H1 (cell line): ENCODE data around the gene MIX23. TPM values are rescaled to one million over a fixed set of nuclear protein-coding genes. Genes with fewer than 3 reads are reported as not detected.

Experiments
- ASH2L ChIP-seq: fragments of 200-600, 300-600 bp; sonication (generic); IDR thresholded peaks from one replicate; pipeline ENCODE4 v1.7.1; 2017; ENCODE audit warnings: low read length
- CBX8 ChIP-seq: fragments of 300-800, 300-1000 bp; sonication (generic); IDR thresholded peaks from 2 replicates; pipeline ENCODE4 v1.7.1; 2016; ENCODE audit warnings: low read depth, low read length, borderline replicate concordance
- CHD2 ChIP-seq: IDR thresholded peaks from 2 replicates; pipeline ENCODE4 v1.6.1; 2012; ENCODE audit warnings: low read length, improper control_type of control experiment
- CREB1 ChIP-seq: IDR thresholded peaks from 2 replicates; pipeline ENCODE4 v1.6.1; 2012; ENCODE audit warnings: inconsistent platforms
- CTCF ChIP-seq, 3 experiments: IDR thresholded peaks; 1 replicate in 2 of 3; 2 replicates in 1 of 3; pipeline versions ENCODE4 v1.5.1 to v1.6.1; 2011; ENCODE audit warnings: low read length in 3 of 3, mild to moderate bottlenecking in 3 of 3, inconsistent platforms in 2 of 3, low read depth in 1 of 3, moderate library complexity in 1 of 3; ENCODE audit not compliant: insufficient read depth in 1 of 3; ENCODE audit errors: control extremely low read depth in 1 of 3
- E2F6 ChIP-seq: IDR thresholded peaks from 2 replicates; pipeline ENCODE4 v1.6.1; 2012; ENCODE audit warnings: inconsistent platforms
- EP300 ChIP-seq, 2 experiments: IDR thresholded peaks; 1 replicate in 1 of 2; 2 replicates in 1 of 2; pipeline ENCODE4 v1.6.1; 2011 to 2012; ENCODE audit warnings: low read depth in 2 of 2, low read length in 2 of 2, mild to moderate bottlenecking in 2 of 2, borderline replicate concordance in 1 of 2, inconsistent platforms in 1 of 2, moderate library complexity in 1 of 2
- EZH2 ChIP-seq: fragments of 200-600 bp; sonication (generic); IDR thresholded peaks from 2 replicates; pipeline ENCODE4 v1.7.1; 2012; ENCODE audit warnings: low read depth, mild to moderate bottlenecking, moderate library complexity, low read length, inconsistent platforms; ENCODE audit not compliant: severe bottlenecking
- PHF8 ChIP-seq: fragments of 200-600 bp; sonication (generic); conservative IDR thresholded peaks from 2 replicates; pipeline ENCODE4 v1.7.1; 2012; ENCODE audit warnings: low read depth, mild to moderate bottlenecking, inconsistent platforms, low read length, moderate library complexity
- RBBP5 ChIP-seq: IDR thresholded peaks from 2 replicates; pipeline ENCODE4 v1.7.1; 2012; ENCODE audit warnings: low read depth, mild to moderate bottlenecking, inconsistent platforms, low read length, moderate library complexity, borderline replicate concordance
- RXRA ChIP-seq: IDR thresholded peaks from 2 replicates; pipeline ENCODE4 v1.6.1; 2011; ENCODE audit warnings: low read depth, mild to moderate bottlenecking, low read length, moderate library complexity; ENCODE audit not compliant: insufficient read depth
- SAP30 ChIP-seq: fragments of 300-600 bp; sonication (generic); IDR thresholded peaks from 2 replicates; pipeline ENCODE4 v1.7.1; 2012; ENCODE audit warnings: low read length, moderate library complexity, mild to moderate bottlenecking, inconsistent platforms; ENCODE audit not compliant: insufficient read depth, insufficient replicate concordance
- SIN3A ChIP-seq, 2 experiments: IDR thresholded peaks in 1 of 2; conservative IDR thresholded peaks in 1 of 2; 2 replicates each; pipeline ENCODE4 v1.6.1; 2011 to 2012; ENCODE audit warnings: low read length in 2 of 2, improper control_type of control experiment in 1 of 2, low read depth in 1 of 2, mild to moderate bottlenecking in 1 of 2
- SP1 ChIP-seq: IDR thresholded peaks from 2 replicates; pipeline ENCODE4 v1.6.1; 2011; ENCODE audit warnings: low read depth, low read length
- SP2 ChIP-seq: IDR thresholded peaks from 2 replicates; pipeline ENCODE4 v1.6.1; 2012; ENCODE audit warnings: mild to moderate bottlenecking, low read length, inconsistent platforms
- SUZ12 ChIP-seq: fragments of 200-600 bp; sonication (generic); IDR thresholded peaks from 2 replicates; pipeline ENCODE4 v1.6.1; 2012; ENCODE audit warnings: mild to moderate bottlenecking, inconsistent platforms, low read length, moderate library complexity, mixed read lengths
- TAF7 ChIP-seq: optimal IDR thresholded peaks from 2 replicates; pipeline ENCODE3; 2011; ENCODE audit warnings: low read depth, mild to moderate bottlenecking, inconsistent platforms, low read length, moderate library complexity, borderline replicate concordance
- USF2 ChIP-seq: IDR thresholded peaks from 2 replicates; pipeline ENCODE4 v1.6.1; 2011; ENCODE audit warnings: low read length, improper control_type of control experiment
- YY1 ChIP-seq: IDR thresholded peaks from 2 replicates; pipeline ENCODE4 v1.6.1; 2011; ENCODE audit warnings: low read depth, mild to moderate bottlenecking, low read length
- polyA plus RNA-seq, 7 experiments: library from polyadenylated mRNA; depleted of rRNA in 3 of 7; stranded (reverse) in 5 of 7; unstranded in 2 of 7; fragments of >200 nt in 5 of 7; fragments of 200-250 nt in 2 of 7; gene quantifications; 1 replicate in 5 of 7; 2 replicates in 1 of 7; 4 replicates in 1 of 7; pipeline versions ENCODE4 v1.2.1 to v1.2.3, GENCODE V29; 2011 to 2013; ENCODE audit warnings: missing spikeins in 2 of 7, mixed read lengths in 2 of 7
- total RNA-seq: library from RNA; stranded (reverse); fragmentation: NEBNext Ultra II Directional; extraction: Animal tissue kit (Norgen Biotek cat#: 25700); gene quantifications from 2 replicates; pipeline ENCODE4 v1.2.1, GENCODE V29; 2021

Gene MIX23
- total and polyA plus RNA-seq, 2 of the 8 experiments (the other 6 are each of a cell fraction or from before 2014, with no cell fraction given): 22.1 to 69.6 TPM

- TF ChIP-seq CTCF (IDR thresholded peaks at IDR 0.05; ENCODE audit: control extremely low read depth in 1 of 3, insufficient read depth in 1 of 3, low read depth in 1 of 3, low read length in 3 of 3) (no peak), SIN3A (conservative IDR thresholded peaks at IDR 0.05 in 1 of 2, IDR thresholded peaks at IDR 0.05 in 1 of 2; ENCODE audit: low read depth in 1 of 2, low read length in 2 of 2) (peak; percentile 27 to 64; a peak in 2 of 4 replicates), EP300 (IDR thresholded peaks at IDR 0.05; ENCODE audit: borderline replicate concordance in 1 of 2, low read depth in 2 of 2, low read length in 2 of 2) (no peak), SP2 (no peak), RXRA (no peak), USF2 (no peak), CBX8 (no peak), EZH2 (no peak), SAP30 (no peak), ASH2L (peak; percentile 98), CREB1 (peak; percentile 46; the same call in 1 of the 2 replicates), RBBP5 (no peak; the same call in 1 of the 2 replicates), TAF7 (peak; percentile 86), CHD2 (0 out of 2 replicates have a peak, but pooled peaks have one; percentile 36), SUZ12 (no peak), E2F6 (peak; percentile 74), PHF8 (peak; percentile 95), YY1 (peak; percentile 99), SP1 (peak; percentile 71; the same call in 1 of the 2 replicates)
Observed at GRCh38 chr3:122382888-122383666, at the start of gene MIX23 (continued).
